ENCODE measurements around the gene CRB3.

DNA sequence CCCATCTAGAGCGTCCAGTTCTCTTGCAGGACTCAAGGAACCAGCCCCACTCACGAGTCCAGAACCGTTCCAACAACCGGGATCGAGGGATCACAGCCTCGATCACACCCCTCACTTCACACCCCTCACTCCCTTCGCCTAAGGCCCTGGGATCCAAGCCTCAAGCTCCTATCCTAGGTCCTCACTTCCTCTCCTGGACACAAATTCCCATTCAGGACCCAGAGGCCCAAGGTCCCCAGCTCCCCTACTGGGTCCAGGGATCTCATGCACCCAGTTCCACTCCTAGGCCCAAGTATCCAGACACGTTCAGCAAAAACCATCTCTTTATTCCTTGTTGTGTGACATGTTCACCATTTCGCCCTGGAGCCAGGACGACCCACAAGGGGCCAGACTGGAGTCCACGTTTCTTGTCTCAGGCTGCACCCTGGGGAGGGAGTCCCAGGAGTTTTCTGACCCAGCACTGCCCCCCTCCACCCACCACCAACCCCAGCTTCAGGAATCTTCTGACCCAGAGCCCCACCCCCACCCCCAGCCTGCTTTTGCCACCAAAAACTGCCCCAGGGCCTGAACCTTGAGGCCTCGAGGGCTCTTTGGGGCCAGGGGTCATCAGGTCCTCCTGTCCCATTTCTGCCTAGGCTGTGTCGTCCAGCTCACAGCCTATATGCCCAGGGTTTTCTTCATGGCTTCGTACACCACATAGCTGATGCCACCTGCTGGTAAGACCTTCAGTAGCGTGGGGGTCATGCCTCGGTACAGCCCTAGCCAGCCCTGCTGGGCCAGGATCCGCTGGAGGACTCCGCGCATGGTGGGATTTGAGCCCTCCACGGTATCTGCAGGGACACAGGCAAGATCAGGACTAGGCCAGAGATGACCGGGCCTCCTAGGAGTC lies 38.1 kb upstream of the CRB3 start:
- TF ChIP-seq CTCF (IDR thresholded peaks at IDR 0.05) (no peak), POLR2A (IDR thresholded peaks at IDR 0.05; ENCODE audit: low read depth) (no peak), EP300 (IDR thresholded peaks at IDR 0.05) (no peak), POLR2AphosphoS5 (IDR thresholded peaks at IDR 0.05) (no peak)

Measured in esophagus muscularis mucosa (tissue), 4 donors.